Stimulated activated CD8-positive, alpha-beta memory T cell treated with anti-CD3 and anti-CD28 coated beads, Interleukin-15, amount 100 ng/mL, for 4 hours (primary cell): ENCODE results near the gene RTN1.

Experiments
- DNase-seq, 2 donors: peaks; one replicate each; pipeline ENCODE4 v3.0.0-alpha.2; 2020; ENCODE audit warnings: low read depth in 2 of 2

RTN1 gene

DNA sequence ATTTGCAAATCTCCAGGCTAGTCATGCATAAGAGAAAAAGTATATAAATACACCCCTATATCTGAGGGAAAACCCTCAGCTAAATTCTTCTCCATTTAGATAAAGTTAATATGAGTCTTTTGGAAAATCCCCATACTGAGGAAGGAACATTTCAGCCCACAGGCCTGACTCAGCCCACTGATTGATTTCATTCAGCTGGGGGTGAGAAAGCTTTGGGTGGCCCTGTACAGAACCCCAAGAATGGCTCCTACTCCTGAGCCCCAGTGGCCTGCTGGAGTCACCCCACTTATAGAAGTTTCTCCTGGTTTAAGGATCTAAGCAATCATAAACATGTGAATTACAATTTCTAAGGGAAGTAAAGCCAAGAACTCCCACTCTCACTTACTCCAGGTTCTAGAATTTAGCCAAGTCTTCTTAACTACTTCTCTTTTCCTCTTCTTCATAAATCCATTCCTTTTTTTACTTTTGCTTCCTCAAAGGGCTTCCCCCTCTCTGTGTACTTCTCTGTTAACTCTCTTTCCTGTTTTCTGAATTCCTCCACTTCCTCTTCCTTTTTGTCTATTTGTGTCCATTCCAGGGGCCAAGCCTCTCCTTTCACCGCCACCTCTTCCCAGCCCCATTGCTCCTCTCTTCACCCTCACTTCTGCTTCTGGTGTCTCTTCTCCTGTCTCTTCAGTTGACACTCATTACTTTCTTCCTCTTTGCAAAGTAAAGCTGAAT lies 21.0 kb downstream of the RTN1 start:
- DNase-seq: no peak

DNA sequence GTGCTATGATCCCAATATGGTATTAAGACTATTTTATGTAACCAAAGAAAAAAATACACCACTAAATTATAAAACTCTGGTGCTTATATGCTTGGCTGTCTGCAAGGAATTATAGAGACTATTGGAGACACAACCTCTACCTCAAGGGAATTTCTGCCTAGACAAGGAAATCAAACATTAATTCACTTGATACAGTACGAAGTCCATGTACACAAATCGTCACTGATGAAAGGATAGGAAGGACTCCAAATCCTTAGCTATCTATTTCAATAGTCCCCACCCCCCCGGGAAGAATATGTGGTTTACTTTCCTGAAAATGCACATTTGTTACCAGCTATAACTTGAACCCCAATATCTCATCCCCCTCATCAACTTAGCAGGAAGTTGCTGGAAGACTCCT lies 21.9 kb downstream of the RTN1 start:
- DNase-seq: no peak

DNA sequence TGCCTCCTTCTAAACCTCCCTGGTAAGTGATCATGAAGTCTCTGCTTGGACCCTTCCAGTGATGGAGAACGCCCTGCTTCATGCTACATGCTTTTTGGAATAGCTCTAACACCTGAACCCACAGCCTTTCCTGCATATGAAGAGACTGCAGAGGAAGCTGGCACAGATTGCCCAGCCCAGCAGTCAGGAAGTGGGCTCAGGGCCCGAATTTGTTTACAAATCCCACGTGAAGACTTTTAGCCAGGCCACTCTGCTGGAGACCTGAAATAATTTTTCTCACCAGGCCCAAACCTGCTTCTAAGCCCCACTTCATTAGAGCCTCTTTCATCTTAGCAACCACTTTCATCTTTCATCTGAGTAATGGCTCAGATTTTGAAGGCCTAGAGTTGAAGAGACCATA lies 22.9 kb downstream of the RTN1 start:
- DNase-seq: no peak

DNA sequence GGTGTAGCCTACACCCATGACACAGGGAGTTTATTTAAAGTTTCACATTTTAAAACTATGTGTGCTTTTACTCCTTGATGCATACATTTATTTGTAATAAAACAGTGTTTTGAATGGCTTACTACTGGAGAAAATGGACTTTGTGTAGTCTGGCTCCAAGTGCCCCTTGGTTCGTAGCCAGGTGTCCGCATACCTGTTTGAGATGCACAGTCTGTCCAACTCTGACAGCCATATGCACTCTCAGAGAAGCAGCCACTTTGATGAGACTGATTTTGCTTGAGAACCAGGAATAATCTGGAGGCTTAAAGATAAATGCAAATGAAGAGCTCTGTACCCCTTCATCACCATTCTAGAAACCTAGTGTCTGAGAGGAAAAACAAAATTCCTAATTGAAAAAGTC lies 24.0 kb downstream of the RTN1 start:
- DNase-seq: no peak

DNA sequence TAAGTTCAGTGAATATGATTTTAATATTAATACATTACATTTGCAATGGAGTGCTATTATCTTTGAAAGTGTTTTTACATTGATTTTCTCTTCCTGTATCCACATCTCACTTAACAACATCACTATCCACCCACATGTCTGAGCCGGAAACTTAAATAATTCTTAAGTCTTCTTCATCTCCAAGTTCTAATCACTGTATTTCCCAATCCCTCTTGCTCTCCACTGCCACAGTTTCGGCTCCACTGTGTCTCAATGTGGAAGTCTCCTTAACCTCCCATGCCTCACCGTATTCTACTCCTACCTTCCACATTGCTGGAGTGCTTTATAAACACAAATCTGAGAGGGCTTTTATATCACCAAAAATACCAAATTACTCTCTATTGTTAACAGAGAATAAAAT lies 25.3 kb downstream of the RTN1 start:
- DNase-seq: no peak

DNA sequence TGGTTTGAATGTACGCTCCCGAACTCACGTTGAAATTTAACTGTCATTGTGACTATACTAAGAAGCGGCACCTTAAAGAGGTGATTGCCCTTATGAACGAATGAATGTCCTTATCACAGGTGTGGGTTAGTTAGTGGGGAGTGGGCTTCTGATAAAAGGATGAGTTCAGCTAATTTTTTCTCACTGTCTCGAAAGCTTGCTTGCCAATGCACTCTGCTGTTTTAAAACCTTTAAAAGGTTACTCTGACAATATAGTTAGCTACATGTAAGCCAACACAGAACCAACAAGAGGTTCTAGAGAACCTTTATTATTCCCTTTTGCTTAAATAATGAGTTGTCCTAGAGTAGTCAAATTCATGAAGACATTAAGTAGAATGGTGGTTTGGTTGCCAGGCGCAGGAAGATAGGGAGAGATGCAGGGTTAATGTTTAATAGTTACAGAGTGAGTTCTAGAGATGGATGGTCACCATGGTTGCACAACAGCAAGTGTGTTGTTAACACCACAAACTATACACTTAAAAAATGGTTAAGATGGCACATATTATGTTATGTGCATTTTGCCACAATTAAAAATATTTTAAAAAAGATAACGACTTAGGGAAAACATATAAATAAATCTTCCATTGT lies 26.3 kb downstream of the RTN1 start:
- DNase-seq: no peak

DNA sequence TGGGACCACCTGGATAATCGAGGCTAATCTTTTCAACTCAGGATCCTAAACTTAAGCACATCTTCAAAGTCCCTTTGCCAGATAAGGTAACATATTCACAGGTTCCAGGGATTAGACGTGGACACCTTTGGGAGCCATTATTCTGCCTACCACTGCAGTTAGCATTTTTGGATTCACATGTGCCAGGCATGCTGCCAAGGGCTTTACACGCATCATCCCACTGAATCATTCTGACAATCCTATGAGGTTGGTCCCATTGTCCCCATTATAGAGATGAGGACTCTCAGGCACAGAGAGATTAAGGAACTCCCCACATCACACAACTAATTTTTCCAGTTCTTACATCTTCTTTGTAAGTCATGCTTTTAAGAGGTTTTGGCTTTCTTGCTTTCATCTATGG lies 34.5 kb downstream of the RTN1 start:
- no peak for DNase-seq

DNA sequence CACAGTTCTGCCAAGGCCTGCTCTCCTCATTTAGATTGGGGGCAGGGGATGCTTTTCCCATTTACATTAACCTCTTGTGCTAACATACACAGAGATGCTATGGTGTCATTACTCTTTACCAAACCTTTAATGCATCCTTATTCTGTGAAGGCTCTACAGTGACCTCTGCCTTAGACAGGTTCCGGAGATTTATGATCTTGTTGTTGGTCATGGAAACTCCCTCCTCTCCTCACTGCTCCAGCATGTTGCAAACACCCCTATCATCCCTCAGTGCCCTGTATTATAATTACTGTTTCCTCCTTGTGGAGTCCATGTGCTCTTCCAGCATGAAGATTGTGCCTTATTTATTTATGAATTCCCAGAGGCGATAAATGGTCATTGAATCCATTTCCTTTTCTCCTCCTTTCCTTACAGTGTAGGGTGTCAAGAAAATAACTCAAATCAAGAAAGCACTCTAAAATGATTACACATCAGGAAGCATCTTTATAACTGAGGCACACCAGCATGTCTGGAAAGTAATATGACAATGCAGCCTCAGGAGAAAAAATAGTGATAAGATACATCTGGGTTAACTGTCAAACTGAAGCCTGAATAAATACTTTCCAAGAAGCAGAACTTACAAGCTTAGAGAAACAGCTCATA lies 37.8 kb downstream of the RTN1 start:
- no peak for DNase-seq

DNA sequence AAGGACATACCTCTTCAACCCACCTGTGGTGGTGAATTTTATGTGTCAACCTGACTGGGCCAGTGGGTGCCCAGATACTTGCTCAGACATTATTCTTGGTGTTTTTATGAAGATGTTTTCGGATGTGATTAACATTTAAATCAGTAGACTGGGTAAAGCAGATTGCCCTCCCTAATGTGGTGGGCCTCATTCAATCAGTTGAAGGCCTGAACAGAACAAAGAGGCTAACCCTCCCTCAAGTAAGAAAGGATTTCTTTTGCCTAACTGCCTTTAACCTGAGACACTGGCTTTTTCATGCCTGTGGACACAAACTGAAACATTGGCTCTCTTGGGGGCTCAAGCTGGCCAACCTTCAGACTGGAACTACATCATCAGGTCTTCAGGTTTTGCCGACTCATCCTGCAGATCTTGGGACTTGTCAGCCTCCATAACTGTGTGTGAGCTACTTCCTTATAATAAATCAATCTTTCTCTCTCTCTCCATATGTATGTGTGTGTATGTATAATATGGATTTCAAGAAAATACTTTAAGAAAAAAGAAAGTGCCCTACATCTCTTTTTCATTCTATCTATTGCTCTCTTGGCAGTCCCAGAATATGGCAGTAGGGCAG lies 39.4 kb downstream of the RTN1 start:
- DNase-seq: no peak

DNA sequence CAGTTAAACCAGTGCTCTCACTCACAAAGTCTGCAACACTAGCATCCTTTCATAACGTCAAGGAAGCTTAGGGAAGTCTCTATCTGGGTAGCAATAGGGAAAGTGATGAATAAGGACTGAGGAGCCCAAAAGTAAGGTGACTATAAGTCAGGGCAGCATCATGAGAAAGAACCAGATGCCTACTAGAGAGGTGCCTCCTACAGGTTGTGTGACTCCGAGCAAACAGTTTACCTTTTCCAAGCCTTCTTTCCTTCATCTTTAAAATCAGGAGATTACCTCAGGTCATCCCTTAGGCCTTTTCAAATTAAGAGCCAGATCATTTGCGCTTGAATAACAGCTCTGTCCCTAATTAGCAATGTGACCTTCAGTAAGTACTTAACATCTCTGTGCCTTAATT lies 40.2 kb downstream of the RTN1 start:
- DNase-seq: no peak

DNA sequence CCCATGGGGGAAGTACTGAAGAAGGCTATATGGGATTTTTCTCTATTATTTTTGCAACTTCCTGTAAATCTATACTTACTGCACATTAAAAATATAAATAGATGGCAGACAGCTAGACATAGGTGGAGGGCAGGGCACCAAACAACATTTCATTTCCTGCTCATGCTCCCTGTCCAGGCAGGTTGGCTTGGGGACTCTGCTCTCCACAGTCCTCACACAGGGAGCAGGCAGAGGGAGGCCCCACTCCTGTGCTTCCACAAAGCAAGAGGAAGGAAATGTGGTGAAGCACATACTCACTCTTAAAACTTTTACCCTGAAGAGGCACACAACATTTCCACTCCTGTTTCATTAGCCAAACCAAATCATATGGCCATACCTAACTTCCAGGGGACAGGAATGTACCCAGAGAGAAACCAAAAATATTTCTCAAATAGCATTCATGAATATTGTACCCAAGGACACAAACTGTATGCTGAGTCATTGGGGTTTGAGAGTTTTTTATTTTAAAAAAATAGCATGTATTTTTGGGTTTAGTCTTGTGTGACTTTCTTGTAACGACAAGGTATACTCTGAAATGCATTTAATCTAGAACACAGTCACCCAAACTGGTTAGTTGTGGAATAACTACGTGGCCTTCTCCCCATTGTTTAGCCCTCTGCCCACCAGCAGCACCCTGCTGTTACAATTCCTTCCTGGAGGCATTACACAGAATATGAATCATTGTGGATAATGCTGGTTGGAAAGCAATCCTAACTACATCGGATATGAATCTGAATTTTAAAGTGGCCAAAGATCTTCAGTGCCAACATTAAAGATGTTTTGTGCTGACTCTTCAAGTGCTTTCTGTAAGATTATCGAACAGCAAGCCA lies 40.9 kb downstream of the RTN1 start:
- no peak for DNase-seq

DNA sequence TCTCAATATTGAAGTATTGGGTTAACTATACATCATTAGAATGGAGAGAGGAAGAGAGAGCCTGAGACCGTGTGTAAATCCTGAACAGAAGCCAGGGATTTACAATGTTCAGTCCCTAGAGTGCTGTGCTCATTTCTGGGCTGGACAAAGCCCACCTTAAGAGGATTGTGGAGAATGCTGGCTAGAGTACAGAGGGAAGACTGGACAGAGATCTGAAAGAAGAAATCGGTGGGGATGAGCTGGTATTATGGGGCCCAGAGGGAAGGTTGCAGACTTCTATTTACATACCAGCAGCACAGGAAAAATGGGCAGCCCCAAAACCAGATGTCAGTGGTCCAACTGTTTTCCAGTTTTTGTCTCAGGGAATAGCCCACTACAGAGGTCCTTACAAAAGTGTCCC lies 42.3 kb downstream of the RTN1 start:
- DNase-seq: no peak

DNA sequence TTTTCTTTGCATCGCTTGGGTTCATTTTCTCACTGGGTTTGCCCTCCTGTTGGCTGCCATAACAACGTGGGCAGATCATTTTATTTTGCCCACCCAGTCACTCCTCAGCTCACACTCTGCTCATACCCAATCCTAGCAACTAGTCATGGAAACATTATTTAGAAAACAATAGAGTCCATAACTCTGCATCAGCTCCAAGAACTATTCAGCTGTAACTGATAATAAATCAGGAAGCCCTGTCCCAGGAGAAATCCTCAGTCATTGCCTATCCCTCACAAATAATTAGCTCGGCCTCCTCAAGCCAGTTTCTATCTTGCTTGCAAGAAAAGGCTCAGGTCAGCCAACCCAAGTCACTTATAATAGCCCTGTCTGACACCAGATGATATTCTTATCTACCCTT lies 43.2 kb downstream of the RTN1 start:
- DNase-seq: no peak

DNA sequence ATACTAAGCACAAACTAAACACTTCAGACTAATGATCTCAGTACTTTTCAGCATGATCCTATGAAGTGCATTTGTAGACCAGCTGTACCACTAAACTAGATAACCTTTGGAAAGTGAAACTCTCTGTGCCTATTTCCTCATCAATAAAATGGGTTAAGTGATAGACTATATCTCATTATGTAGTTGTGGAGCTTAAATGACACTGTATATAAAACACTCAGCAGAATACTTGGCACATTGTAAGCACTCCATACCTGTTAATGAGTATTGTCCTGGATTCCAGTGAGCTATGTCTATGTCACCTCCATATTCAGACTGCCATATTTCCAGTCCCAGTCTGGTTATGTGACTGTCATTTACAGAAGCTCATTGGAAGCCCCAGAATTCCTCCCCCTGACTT lies 44.4 kb downstream of the RTN1 start:
- no peak for DNase-seq

DNA sequence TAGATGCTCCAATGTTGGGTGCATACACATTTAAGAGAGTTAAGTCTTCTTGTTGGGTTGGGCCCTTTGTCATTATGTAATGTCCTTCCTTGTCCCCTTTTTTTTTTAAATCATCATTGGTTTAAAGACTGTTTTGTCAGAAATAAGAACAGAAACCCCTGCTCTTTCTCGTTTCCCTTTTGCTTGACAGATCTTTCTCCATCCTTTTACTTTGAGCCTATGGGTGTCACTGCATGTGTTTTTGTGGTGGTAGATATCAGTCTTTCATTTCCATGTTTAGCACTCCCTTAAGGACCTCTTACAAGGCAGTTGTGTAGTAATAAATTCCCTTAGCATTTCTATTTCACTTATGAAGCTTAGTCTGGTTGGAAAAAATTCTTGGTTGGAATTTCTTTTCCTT lies 47.4 kb downstream of the RTN1 start:
- DNase-seq: no peak

DNA sequence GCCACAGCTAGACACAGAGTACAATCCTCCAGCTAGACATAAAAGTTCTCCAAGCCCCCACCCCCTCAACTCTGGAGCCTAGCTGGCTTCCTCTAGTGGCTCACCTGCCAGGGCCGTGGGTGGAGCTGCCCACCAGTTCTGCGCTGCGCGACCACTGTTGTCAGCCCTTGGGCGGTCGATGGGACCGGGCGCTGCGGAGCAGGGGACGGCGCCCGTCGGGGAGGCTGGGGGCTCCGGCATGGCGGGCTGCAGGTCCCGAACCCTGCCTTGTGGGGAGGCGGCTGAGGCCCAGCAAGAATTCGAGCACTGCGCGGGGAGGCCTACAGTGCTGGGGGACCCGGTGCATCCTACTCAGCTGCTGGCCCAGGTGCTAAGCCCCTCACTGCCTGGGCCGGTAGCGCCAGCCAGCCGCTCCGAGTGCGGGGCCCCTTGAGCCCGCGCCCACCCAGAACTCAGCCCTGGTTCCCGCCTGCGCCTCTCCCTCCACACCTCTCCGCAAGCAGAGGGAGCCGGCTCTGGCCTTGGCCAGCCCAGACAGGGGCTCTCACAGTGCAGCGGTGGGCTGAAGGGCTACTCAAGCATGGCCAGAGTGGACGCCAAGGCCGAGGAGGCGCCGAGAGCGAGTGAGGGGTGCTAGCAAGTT lies 51.0 kb downstream of the RTN1 start:
- DNase-seq: no peak

DNA sequence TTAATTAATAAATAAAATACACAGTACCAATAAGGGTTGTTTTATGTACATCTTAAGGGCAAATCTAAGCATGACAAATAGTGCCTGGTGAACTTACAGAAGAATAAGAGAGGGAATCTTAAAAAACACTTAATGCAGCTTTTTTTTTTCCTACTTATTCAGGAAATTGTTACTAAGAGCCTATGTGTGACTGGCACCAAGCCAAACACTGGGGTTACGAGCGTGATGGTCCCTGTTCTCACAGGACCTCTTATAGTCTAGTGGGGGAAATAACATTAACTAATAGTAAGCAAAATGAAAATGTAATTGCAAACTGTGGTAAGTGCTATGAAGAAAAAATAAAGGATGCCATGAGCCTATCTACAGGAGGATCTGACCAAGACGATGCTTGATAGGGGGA lies 53.6 kb downstream of the RTN1 start:
- DNase-seq: no peak

DNA sequence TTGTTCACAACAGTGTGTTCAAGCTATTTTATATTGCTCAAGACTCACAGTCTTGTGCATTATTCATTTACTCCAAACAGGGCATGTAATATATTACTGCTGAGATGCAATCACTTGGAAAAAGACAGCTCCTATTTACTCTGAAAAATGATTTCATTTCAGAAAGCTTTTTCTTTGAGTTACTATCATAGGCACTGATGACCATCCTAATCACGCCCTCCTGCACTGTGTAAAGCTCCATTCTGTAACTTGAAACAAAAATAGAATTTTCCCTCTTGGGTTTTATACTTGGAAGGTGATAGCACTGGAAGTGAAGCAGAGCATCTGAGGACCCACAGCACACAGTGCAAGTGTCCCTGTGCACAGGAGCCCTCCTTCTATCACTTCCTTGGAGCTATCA lies 55.6 kb downstream of the RTN1 start:
- DNase-seq: no peak

DNA sequence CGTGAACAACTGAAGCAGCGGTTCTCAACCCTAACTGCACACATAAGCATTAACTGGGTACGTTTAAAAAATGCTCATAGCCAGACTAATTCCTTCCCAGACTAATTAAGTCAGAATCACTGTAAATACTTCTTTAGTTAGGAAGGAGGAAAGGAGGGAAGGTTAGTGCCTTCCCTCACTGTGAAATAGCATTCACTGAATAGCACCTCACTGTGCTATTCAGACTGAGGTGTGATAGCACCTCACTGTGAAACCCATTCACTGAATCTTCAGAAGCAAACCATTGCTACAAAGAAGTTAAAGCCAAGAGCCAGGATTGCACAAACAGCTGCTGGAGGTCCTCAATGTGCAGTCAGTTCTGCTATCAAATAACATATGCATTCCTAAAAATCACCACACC lies 58.8 kb downstream of the RTN1 start:
- no peak for DNase-seq

DNA sequence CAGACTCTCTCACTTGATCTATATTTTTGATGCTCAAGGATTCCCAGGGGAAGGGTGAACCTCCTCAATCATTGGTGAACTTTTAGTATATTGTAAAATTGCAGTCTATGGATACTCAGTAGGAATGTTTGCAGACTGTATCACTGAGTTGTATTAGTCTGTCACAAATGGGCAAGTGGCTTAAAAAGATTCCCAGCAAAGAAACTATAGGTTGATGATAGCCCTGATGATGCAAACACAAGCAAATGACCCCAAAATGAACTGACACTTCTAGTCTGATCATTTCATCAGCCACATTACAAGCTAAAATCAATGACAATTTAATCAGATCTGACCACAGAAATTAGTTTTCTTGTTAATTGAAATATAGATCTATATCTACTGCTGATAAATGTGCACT lies 59.5 kb downstream of the RTN1 start:
- DNase-seq: no peak

DNA sequence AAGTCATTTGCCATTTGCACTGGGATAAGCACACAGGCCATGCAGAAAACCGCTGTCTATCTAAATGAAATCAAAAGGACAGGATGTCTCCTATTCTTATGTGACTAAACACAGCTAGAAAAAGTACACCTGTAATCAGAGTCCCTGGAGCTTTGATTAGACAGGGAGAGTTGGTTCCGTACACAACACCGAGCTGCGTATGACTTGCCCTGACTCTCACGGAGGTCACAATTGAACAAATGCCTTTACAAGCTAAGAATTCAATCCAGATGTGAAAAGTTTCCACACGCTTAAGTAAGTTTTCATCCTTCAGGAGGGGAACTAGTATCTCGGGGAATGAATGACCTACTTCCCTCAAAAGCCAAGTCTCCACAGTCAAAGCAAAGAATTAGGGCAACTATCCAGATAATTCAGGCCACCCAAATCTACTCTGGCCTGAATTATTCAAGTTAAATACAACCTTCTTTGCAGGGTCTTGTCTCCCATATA lies 67.5 kb downstream of the RTN1 start:
- DNase-seq: no peak
